Nephron progenitor cell (in vitro differentiated cells): ENCODE measurements around the gene UNC45A.

ENCODE experiments used
- DNase-seq: peaks from one replicate; pipeline ENCODE4 v3.0.0; 2021
- H3K27ac Mint-ChIP-seq: 2 replicates; pipeline ENCODE4 v1.8.0; 2021; ENCODE audit warnings: mild to moderate bottlenecking, moderate library complexity, mixed read lengths
- H3K27me3 Mint-ChIP-seq: 2 replicates; pipeline ENCODE4 v1.8.0; 2021; ENCODE audit warnings: mild to moderate bottlenecking, low read depth, mixed read lengths; ENCODE audit not compliant: poor library complexity
- H3K36me3 Mint-ChIP-seq: 2 replicates; pipeline ENCODE4 v1.8.0; 2021; ENCODE audit warnings: low read depth, mixed read lengths
- H3K4me1 Mint-ChIP-seq: 2 replicates; pipeline ENCODE4 v1.8.0; 2021; ENCODE audit warnings: mixed read lengths
- H3K4me3 Mint-ChIP-seq: 2 replicates; pipeline ENCODE4 v1.8.0; 2021; ENCODE audit warnings: mild to moderate bottlenecking, moderate library complexity, mixed read lengths
- H3K9me3 Mint-ChIP-seq: 2 replicates; pipeline ENCODE4 v1.8.0; 2021; ENCODE audit warnings: mild to moderate bottlenecking, moderate library complexity, mixed read lengths
- TF ChIP-seq, protein P1 (sequence below): fragments of 200-600 bp; sonication (generic); IDR thresholded peaks from 2 replicates; pipeline ENCODE4 v1.5.0; 2021; ENCODE audit warnings: antibody characterized with exemption

UNC45A gene

DNA sequence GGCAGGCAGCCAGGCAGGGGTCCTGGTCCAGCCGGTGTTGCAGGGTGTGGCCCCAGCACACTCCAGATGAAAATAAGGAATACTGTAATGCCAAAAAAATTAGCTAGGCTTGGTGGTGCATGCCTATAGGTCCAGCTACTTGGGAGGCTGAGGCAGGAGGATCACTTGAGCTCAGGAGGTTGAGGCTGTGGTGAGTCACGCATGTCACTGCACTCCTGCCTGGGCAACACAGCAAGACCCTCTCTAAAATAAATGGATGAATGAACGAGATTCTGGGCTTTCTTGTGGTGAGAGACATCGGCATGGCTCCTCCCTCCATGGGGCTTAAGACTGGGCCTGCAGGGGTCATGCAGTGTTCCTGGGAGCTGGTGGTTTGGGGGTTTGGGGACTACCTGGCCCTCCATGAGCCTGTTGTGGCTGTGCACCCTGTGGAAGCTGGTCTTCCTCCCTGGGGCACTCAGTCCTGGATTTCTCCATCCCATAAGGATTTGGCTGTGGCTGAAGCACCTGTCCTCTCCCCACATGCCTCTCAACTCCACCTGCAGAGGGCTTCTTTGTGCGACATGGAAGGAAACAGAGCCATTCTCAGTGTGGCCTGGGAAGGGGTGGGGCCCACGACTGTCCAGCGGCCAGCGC is 12.0 kb downstream of the UNC45A start:
- DNase-seq, result no peak
- Mint-ChIP-seq H3K27me3 (peaks cover 3% of the 10 kb centered on the region), H3K9me3 (no peaks in the 10 kb centered on the region), H3K36me3 (peaks cover 56% of the 10 kb centered on the region), H3K4me3 (no peak overlapping the region), H3K4me1 (no peaks in the 10 kb centered on the region), H3K27ac (no peak overlapping the region)
- TF ChIP-seq, protein P1, sequence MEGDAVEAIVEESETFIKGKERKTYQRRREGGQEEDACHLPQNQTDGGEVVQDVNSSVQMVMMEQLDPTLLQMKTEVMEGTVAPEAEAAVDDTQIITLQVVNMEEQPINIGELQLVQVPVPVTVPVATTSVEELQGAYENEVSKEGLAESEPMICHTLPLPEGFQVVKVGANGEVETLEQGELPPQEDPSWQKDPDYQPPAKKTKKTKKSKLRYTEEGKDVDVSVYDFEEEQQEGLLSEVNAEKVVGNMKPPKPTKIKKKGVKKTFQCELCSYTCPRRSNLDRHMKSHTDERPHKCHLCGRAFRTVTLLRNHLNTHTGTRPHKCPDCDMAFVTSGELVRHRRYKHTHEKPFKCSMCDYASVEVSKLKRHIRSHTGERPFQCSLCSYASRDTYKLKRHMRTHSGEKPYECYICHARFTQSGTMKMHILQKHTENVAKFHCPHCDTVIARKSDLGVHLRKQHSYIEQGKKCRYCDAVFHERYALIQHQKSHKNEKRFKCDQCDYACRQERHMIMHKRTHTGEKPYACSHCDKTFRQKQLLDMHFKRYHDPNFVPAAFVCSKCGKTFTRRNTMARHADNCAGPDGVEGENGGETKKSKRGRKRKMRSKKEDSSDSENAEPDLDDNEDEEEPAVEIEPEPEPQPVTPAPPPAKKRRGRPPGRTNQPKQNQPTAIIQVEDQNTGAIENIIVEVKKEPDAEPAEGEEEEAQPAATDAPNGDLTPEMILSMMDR, result no peak

DNA sequence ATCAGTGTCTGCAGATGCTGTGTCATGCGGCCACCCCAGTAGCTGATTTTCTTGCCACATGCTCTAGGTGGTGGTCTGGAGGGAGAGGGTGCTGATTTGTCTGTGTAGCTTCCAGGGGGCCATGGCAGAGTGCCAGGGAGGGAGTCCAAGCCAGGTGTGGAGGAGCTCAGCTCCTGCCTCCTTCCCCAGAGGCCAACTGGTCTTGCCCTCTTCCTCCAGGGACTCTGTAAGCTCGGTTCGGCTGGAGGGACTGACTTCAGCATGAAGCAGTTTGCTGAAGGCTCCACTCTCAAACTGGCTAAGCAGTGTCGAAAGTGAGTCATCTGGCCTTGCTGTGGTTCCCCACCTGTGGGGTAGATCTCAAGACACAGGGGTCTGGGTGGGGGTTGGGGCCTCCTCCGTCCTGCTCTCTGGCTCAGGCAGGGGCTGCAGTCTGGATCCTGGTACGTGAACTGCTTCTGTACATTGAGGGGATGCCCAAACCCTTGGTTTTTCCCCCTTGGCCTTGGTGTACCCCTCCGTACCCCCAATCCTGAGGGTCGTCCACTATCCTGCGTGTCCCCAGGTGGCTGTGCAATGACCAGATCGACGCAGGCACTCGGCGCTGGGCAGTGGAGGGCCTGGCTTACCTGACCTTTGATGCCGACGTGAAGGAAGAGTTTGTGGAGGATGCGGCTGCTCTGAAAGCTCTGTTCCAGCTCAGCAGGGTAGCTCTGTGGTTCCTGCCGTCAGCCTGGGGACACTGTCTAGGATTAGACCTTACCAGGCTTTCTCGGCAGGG is 12.7 kb downstream of the UNC45A start:
- Mint-ChIP-seq H3K27ac (no peak overlapping the region), H3K27me3 (peaks cover 3% of the 10 kb centered on the region), H3K4me1 (no peaks in the 10 kb centered on the region), H3K36me3 (peaks cover 58% of the 10 kb centered on the region), H3K4me3 (no peak overlapping the region), H3K9me3 (no peaks in the 10 kb centered on the region)
- TF ChIP-seq, protein P1, result no peak
- DNase-seq, result no peak

DNA sequence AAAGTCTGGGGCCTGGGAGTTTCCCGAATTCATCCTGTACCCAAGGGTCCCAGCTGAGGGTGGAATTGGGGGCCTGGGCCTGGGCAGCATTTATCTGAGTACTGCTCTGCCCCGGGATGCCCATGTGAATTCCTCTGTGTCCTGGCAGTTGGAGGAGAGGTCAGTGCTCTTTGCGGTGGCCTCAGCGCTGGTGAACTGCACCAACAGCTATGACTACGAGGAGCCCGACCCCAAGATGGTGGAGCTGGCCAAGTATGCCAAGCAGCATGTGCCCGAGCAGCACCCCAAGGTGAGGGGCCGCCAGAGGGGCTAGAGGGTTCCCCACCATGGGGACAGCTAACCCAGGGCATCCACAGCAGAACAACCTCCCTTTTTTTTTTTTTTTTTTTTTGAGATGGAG is 13.4 kb downstream of the UNC45A start:
- TF ChIP-seq, protein P1, result no peak
- no peak overlapping the region for H3K4me3 Mint-ChIP-seq
- H3K27ac Mint-ChIP-seq, result no peak overlapping the region
- H3K9me3 Mint-ChIP-seq, result no peaks in the 10 kb centered on the region
- no peaks in the 10 kb centered on the region for H3K4me1 Mint-ChIP-seq
- DNase-seq, result no peak
- peaks cover 59% of the 10 kb centered on the region for H3K36me3 Mint-ChIP-seq
- H3K27me3 Mint-ChIP-seq, result peaks cover 3% of the 10 kb centered on the region

DNA sequence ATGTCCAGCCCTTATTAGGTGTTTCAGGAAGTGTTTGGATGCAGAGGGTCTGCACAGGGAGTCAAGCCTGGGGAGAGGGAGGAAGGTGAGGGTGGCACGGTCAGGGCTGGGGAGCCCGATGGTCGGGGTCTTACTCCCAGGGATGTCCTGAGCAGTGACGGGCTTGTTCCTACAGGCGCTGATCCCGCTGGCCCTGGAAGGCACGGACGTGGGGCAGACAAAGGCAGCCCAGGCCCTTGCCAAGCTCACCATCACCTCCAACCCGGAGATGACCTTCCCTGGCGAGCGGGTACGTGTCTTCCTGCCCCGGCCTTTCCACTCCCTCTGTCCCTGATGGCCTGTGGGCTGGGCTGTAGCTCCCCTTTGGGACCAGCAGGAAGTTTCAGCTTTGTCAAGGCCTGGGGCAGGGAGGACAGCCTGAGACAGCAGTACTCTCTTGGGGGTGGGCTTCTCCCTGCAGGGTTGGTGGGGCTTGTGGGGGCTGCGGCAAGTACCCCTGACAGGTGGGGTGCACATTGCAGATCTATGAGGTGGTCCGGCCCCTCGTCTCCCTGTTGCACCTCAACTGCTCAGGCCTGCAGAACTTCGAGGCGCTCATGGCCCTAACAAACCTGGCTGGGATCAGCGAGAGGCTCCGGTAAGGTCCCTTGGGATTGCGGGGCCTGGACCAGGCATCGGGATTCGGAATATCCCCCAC is 15.0 kb downstream of the UNC45A start:
- Mint-ChIP-seq H3K4me3 (no peak overlapping the region), H3K36me3 (peaks cover 57% of the 10 kb centered on the region), H3K27ac (no peak overlapping the region), H3K9me3 (no peaks in the 10 kb centered on the region), H3K4me1 (no peaks in the 10 kb centered on the region), H3K27me3 (peaks cover 6% of the 10 kb centered on the region)
- no peak for DNase-seq
- TF ChIP-seq, protein P1, result no peak

DNA sequence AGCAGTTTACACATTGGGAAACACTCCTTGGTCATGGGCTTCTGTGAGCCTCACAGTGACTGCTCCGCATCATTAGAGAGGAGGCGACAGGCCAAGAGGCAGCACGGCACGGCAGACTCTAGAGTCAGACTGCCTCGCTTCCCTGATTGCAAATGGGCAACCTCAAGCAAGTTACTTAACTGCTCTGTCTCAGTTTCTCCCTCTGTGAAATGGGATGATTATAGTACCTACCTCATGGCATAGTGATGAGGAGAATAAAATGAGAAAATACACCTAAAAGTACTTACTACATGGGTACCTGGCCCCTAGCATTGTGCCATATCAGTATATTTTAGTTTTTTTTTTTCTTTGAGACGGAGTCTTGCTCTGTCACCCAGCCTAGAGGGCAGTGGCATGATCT is 15.6 kb downstream of the UNC45A start:
- Mint-ChIP-seq H3K36me3 (peaks cover 57% of the 10 kb centered on the region), H3K27me3 (peaks cover 8% of the 10 kb centered on the region), H3K27ac (no peak overlapping the region), H3K9me3 (no peaks in the 10 kb centered on the region), H3K4me3 (no peak overlapping the region), H3K4me1 (peaks cover 1% of the 10 kb centered on the region)
- TF ChIP-seq, protein P1, result no peak
- no peak for DNase-seq
